GM19395 (cell line): Measurements from ENCODE around the gene M6PR.
"Not testable (repeated sequence)": the region's sequence is repeated elsewhere in the genome, so short reads cannot be mapped to it uniquely, and the experiment has no call there.

ENCODE experiments used
- ATAC-seq: cut with Tn5 transposase; IDR thresholded peaks from one replicate; pipeline ENCODE4 v1.9.1; 2021; ENCODE audit warnings: mild to moderate bottlenecking, moderate library complexity; ENCODE audit not compliant: unreplicated experiment

The M6PR gene

DNA sequence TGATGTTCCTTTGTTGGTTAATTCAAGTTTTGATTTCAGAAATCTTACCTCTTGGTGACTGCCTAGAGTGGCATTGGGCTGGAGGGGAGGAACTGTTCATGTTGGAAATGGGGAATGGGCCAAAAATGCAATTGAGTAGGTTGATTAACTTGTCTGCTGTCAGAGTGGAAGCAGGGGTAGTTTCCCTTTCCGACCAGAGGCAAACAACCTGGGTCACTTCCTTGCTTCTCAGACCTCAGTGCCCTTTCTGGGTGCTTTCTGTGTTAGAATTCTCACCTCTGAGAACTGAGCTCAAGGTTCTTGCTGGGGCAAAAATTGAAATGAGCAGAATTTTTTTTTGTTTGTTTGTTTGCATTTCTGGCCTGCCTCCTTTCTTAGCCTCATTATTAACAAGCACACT lies 2.3 kb upstream of the M6PR start:
- ATAC-seq, result no peak

DNA sequence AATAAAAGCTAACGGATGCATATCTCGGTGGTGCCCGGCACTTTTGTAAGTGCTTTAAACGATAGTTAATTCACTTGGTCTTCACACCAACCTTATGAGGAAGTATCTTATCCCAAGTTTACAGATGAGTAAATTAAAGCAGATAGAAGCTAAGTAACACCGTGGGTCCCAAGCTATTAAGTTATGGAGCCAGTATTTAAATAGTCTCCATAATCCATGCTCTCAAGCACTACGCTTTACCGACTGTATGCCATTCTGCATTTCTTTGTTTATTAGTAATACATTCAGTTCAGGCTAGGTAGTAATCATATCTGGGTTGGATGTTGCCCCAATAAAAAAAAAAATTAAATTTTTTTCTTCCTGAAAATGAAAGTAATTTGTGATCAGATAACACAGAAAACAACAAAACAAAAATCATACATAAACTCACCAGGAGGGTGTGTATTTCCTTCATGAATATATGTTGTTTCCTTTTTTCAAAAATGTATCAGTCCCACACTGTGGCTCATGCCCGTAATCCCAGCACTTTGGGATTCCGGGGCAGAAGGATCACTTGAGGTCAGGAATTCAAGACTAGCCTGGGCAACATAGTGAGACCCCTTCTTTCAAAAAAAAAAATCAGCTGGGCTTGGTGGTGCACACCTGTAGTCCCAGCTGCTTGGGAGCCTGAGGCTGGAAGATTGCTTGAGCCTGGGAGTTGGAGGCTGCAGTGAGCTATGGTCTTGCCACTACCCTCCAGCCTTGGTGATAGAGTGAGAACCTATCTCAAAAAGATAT lies 1.4 kb upstream of the M6PR start:
- no peak for ATAC-seq

- peak; percentile 17 for ATAC-seq
Observed at GRCh38 chr12:8950221-8950527, 729 bp upstream of the M6PR start.

DNA sequence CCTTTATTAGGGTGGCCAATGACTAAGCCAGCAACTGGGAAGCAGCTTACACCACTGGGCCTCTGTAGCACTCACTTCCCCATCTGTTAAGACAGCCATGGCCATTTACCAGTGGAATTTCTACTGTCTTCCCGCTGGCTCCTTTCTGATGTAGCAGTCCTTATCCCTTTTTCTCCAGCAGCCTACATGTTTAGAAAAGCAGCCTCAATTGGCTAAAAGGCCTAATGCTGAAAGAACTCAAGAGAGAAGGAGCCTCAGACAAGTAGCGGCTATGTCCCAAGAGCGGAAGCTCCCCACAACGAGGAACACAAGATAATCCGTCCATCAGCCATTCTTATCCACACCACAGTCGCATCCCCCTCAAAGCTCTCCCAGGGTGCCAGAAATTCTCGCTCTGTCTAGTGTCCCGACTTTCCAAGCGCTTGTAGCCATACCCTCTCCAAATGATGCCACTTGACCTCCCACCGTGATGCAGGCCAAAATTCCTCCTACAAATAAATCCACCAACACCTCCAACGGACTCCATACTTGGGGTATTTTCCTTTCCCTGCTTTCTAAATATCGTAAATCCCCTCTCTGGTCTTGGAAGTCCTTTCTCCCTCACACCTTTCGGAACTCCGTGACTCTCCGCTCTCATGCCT lies 624 bp downstream of the M6PR start:
- no peak for ATAC-seq

GRCh38 chr12:8947737-8948136 lies 1.7 kb downstream of the M6PR start:
- no peak for ATAC-seq

GRCh38 chr12:8946733-8947132 lies 2.7 kb downstream of the M6PR start:
- ATAC-seq, result no peak

- no peak for ATAC-seq
Observed at GRCh38 chr12:8943565-8944186, 5.8 kb downstream of the M6PR start.

GRCh38 chr12:8941691-8942478 lies 7.6 kb downstream of the M6PR start:
- no peak for ATAC-seq

- ATAC-seq, result not testable (repeated sequence)
Observed at GRCh38 chr12:8937842-8938442, 11.5 kb downstream of the M6PR start.

GRCh38 chr12:8936735-8937134 lies 12.7 kb downstream of the M6PR start:
- no peak for ATAC-seq

- not testable (repeated sequence) for ATAC-seq
Observed at GRCh38 chr12:8934080-8934479, 15.4 kb downstream of the M6PR start.

DNA sequence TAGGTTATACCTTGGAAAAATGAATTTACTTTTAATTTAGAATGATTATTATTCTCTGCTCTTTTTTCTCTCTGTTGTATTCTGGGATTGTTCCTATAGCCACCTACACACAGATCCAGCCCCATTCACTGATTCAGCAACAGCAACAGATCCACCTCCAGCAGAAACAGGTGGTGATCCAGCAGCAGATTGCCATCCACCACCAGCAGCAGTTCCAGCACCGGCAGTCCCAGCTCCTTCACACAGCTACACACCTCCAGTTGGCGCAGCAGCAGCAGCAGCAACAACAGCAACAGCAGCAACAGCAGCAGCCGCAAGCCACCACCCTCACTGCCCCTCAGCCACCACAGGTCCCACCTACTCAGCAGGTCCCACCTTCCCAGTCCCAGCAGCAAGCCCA lies 17.0 kb downstream of the M6PR start:
- not testable (repeated sequence) for ATAC-seq

- ATAC-seq, result not testable (repeated sequence)
Observed at GRCh38 chr12:8930655-8931323, 18.7 kb downstream of the M6PR start.

- ATAC-seq, result no peak
Observed at GRCh38 chr12:8922544-8922943, 26.9 kb downstream of the M6PR start.

DNA sequence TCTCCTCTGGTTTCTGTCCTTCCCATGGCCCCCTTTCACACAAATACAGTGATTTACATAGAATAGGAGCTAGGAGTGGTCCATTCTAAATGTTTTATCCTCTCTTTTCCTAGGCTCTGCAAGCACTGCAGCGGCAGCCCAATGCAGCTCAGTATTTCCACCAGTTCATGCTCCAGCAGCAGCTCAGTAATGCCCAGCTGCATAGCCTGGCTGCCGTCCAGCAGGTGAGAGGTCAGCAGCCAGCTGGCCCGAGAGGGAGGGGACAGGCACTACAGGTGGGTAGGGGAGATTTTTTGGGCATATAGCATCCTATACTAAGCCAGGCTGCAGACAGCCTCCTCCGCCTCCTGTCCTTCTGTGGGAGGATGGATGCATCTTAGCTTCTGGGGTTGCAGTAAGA lies 29.8 kb downstream of the M6PR start:
- ATAC-seq, result not testable (repeated sequence)

DNA sequence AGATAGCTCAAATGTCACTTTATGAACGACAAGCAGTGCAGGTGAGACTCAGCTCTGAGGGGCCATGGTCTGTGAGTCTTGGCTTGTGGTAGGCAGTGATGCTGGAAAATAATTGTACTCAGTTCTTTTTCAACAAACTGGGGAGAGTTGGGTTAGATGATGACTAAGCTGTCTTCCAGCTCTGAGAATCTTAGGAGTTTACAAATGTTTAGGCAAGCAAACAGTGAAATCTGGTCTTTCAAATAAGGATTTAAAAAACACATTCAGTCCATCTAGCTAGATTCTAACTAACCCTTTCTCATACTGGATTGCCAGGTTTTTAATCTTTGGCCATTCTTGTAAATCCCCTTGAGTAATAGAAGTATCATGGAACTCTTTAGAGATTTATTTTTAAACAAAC lies 31.7 kb downstream of the M6PR start:
- no peak for ATAC-seq

DNA sequence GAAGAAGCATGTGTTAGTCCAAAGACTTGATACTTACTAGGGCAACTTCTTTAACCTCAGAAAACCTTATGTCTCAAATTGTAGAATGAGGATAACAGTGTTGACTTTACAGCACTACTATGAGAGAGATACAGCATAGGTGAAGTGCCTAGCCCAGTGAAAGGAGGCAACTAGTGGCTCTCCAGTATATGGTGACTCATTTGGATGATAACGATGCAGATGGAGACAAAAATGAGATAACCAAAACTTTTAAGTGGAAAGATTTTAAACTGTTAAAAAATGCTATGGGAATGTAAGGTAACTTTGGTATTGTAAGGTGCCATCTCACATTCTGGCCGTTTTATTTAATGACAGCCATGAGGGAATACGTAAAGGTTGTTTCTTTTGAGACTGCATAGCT lies 32.4 kb downstream of the M6PR start:
- ATAC-seq, result no peak

GRCh38 chr12:8916154-8916553 lies 33.3 kb downstream of the M6PR start:
- ATAC-seq, result no peak

- peak; percentile 78 for ATAC-seq
Observed at GRCh38 chr12:8914716-8915526, 34.5 kb downstream of the M6PR start.
